H1 (cell line): Measurements from ENCODE around the gene PPP3CB. TPM values are rescaled to one million over a fixed set of nuclear protein-coding genes. Genes with fewer than 3 reads are reported as not detected.

Source experiments
- CTCF ChIA-PET: fragments of 300-600 bp; sonication (Branson Sonifier 250); formaldehyde crosslinking; loops from one replicate; lab custom pipeline; 2021; ENCODE audit not compliant: partially characterized antibody; lab: Charles Lee
- POLR2A ChIA-PET: fragments of 300-600 bp; sonication (Branson Sonifier 250); formaldehyde crosslinking; loops from one replicate; lab custom pipeline; 2021; ENCODE audit warnings: inconsistent platforms; ENCODE audit not compliant: partially characterized antibody; lab: Charles Lee
- DNase-seq, 2 experiments: peaks; one replicate each; pipeline versions ENCODE4 v3.0.0 to v3.0.0-alpha.2; 2010 to 2022; ENCODE audit warnings: low spot score in 2 of 2, low read depth in 1 of 2, mixed read lengths in 1 of 2
- FAIRE-seq: peaks from 2 replicates; lab custom pipeline; 2011; peaks lifted over from hg19 to GRCh38; lab: Jason Lieb, UNC
- H2AFZ ChIP-seq: 2 replicates; pipeline ENCODE4 v1.8.1; 2012; ENCODE audit warnings: low read length, inconsistent platforms
- H2AK5ac ChIP-seq: 2 replicates; pipeline ENCODE4 v1.6.1; 2013; ENCODE audit warnings: low read depth, low read length
- H2BK120ac ChIP-seq: replicated peaks from 2 replicates; pipeline ENCODE3; 2013; ENCODE audit warnings: low read depth, low read length, inconsistent platforms
- H2BK12ac ChIP-seq: 2 replicates; pipeline ENCODE4 v1.6.1; 2013; ENCODE audit warnings: low read depth, low read length
- H2BK15ac ChIP-seq: 2 replicates; pipeline ENCODE4 v1.6.1; 2013; ENCODE audit warnings: low read length
- H2BK20ac ChIP-seq: 2 replicates; pipeline ENCODE4 v1.6.1; 2013; ENCODE audit warnings: low read length
- H2BK5ac ChIP-seq: 2 replicates; pipeline ENCODE4 v1.6.1; 2013; ENCODE audit warnings: low read depth, low read length
- H3K14ac ChIP-seq: 2 replicates; pipeline ENCODE4 v1.6.1; 2013; ENCODE audit warnings: inconsistent platforms; ENCODE audit not compliant: insufficient read length
- H3K18ac ChIP-seq: 2 replicates; pipeline ENCODE4 v1.6.1; 2013; ENCODE audit warnings: low read length; ENCODE audit errors: extremely low read depth
- H3K23ac ChIP-seq: 2 replicates; pipeline ENCODE4 v1.6.1; 2013; ENCODE audit warnings: inconsistent platforms; ENCODE audit not compliant: insufficient read length
- H3K23me2 ChIP-seq: 2 replicates; pipeline ENCODE4 v1.6.1; 2013; ENCODE audit warnings: low read depth, low read length
- H3K27ac ChIP-seq: 2 replicates; pipeline ENCODE4 v1.6.1; 2011; ENCODE audit warnings: low read depth, low read length, inconsistent platforms
- H3K27me3 ChIP-seq, 4 experiments: replicated peaks in 1 of 4; 1 replicate in 1 of 4; 2 replicates in 3 of 4; pipeline versions ENCODE4 v1.6.1 to v1.8.1; 2011 to 2013; ENCODE audit warnings: low read length in 3 of 4, mild to moderate bottlenecking in 3 of 4, inconsistent platforms in 2 of 4, mixed read lengths in 2 of 4, moderate library complexity in 1 of 4; ENCODE audit not compliant: control insufficient read depth in 3 of 4, insufficient read depth in 3 of 4; ENCODE audit errors: extremely low read depth in 1 of 4
- H3K36me3 ChIP-seq, 4 experiments: 2 replicates each; pipeline versions ENCODE4 v1.6.1 to v1.8.1; 2011 to 2013; ENCODE audit warnings: mild to moderate bottlenecking in 4 of 4, low read length in 3 of 4, moderate library complexity in 2 of 4, control low read depth in 1 of 4, inconsistent platforms in 1 of 4; ENCODE audit not compliant: insufficient read depth in 4 of 4, control insufficient read depth in 2 of 4
- H3K4ac ChIP-seq: replicated peaks from 2 replicates; pipeline ENCODE3; 2013; ENCODE audit warnings: low read length, low read depth, mixed read lengths, inconsistent platforms; ENCODE audit not compliant: insufficient read length
- H3K4me1 ChIP-seq, 4 experiments: replicated peaks in 1 of 4; 1 replicate in 1 of 4; 2 replicates in 3 of 4; pipeline versions ENCODE4 v1.6.1 to v1.8.1; 2011 to 2013; ENCODE audit warnings: low read length in 3 of 4, inconsistent platforms in 2 of 4, mixed read lengths in 1 of 4; ENCODE audit not compliant: insufficient read depth in 4 of 4, control insufficient read depth in 3 of 4
- H3K4me2 ChIP-seq, 2 experiments: 2 replicates each; pipeline versions ENCODE4 v1.6.1 to v1.8.1; 2011 to 2013; ENCODE audit warnings: low read depth in 2 of 2, low read length in 2 of 2, control low read depth in 1 of 2, inconsistent platforms in 1 of 2, mild to moderate bottlenecking in 1 of 2; ENCODE audit not compliant: insufficient read depth in 1 of 2
- H3K4me3 ChIP-seq, 4 experiments: fragments of 200-600, 300-600 bp in 1 of 4; sonication (generic), shearing (Covaris generic), sonication (Bioruptor Twin) in 1 of 4; 2 replicates each; pipeline versions ENCODE4 v1.5.1 to v1.8.1; 2011 to 2016; ENCODE audit warnings: low read length in 4 of 4, low read depth in 3 of 4, control low read depth in 2 of 4, inconsistent platforms in 2 of 4, mild to moderate bottlenecking in 2 of 4, mixed read lengths in 1 of 4, moderate library complexity in 1 of 4; ENCODE audit not compliant: insufficient read depth in 2 of 4; ENCODE audit errors: extremely low read depth in 1 of 4
- H3K56ac ChIP-seq: replicated peaks from 2 replicates; pipeline ENCODE3; 2013; ENCODE audit warnings: low read depth, mild to moderate bottlenecking, mixed read lengths, low read length, inconsistent platforms; ENCODE audit not compliant: insufficient read length
- H3K79me1 ChIP-seq: 2 replicates; pipeline ENCODE4 v1.6.1; 2013; ENCODE audit warnings: low read depth, low read length, control low read depth
- H3K79me2 ChIP-seq, 2 experiments: 2 replicates each; pipeline versions ENCODE4 v1.6.1 to v1.8.1; 2012 to 2013; ENCODE audit warnings: low read length in 2 of 2, mild to moderate bottlenecking in 2 of 2, inconsistent platforms in 1 of 2; ENCODE audit not compliant: insufficient read depth in 2 of 2, control insufficient read depth in 1 of 2
- H3K9ac ChIP-seq, 4 experiments: replicated peaks in 1 of 4; 1 replicate in 1 of 4; 2 replicates in 3 of 4; pipeline versions ENCODE4 v1.6.1 to v1.8.1; 2011 to 2013; ENCODE audit warnings: low read depth in 3 of 4, low read length in 3 of 4, control low read depth in 2 of 4, mild to moderate bottlenecking in 2 of 4, moderate library complexity in 2 of 4, inconsistent platforms in 1 of 4; ENCODE audit errors: extremely low read depth in 1 of 4
- H3K9me3 ChIP-seq, 2 experiments: 2 replicates each; pipeline versions ENCODE4 v1.6.1 to v1.8.1; 2012 to 2013; ENCODE audit warnings: mild to moderate bottlenecking in 2 of 2, moderate library complexity in 2 of 2, control low read depth in 1 of 2, inconsistent platforms in 1 of 2, low read depth in 1 of 2, low read length in 1 of 2, mixed read lengths in 1 of 2; ENCODE audit not compliant: insufficient read depth in 2 of 2
- H4K20me1 ChIP-seq, 2 experiments: replicated peaks in 1 of 2; 2 replicates each; pipeline versions ENCODE3 to v1.8.1; 2011 to 2013; ENCODE audit warnings: inconsistent platforms in 2 of 2, low read length in 2 of 2, mild to moderate bottlenecking in 1 of 2; ENCODE audit not compliant: insufficient read depth in 2 of 2, control insufficient read depth in 1 of 2
- H4K5ac ChIP-seq: 2 replicates; pipeline ENCODE4 v1.6.1; 2013; ENCODE audit warnings: low read length, low read depth, mixed read lengths, inconsistent platforms; ENCODE audit not compliant: insufficient read length
- H4K8ac ChIP-seq: 2 replicates; pipeline ENCODE4 v1.8.0; 2013; ENCODE audit warnings: mild to moderate bottlenecking, moderate library complexity, low read length, inconsistent platforms; ENCODE audit not compliant: insufficient read depth; ENCODE audit errors: extremely low read depth
- H4K91ac ChIP-seq: replicated peaks from 2 replicates; pipeline ENCODE3; 2013; ENCODE audit warnings: low read length, mixed read lengths, inconsistent platforms; ENCODE audit not compliant: insufficient read length
- ASH2L ChIP-seq: fragments of 200-600, 300-600 bp; sonication (generic); IDR thresholded peaks from one replicate; pipeline ENCODE4 v1.7.1; 2017; ENCODE audit warnings: low read length
- BCL11A ChIP-seq, 2 experiments: IDR thresholded peaks; one replicate each; pipeline ENCODE4 v1.6.1; 2011; ENCODE audit warnings: low read depth in 2 of 2, low read length in 2 of 2, mild to moderate bottlenecking in 2 of 2
- EP300 ChIP-seq, 2 experiments: IDR thresholded peaks; 1 replicate in 1 of 2; 2 replicates in 1 of 2; pipeline ENCODE4 v1.6.1; 2011 to 2012; ENCODE audit warnings: low read depth in 2 of 2, low read length in 2 of 2, mild to moderate bottlenecking in 2 of 2, borderline replicate concordance in 1 of 2, inconsistent platforms in 1 of 2, moderate library complexity in 1 of 2
- JUN ChIP-seq: IDR thresholded peaks from 2 replicates; pipeline ENCODE4 v1.6.1; 2011; ENCODE audit warnings: low read depth, mild to moderate bottlenecking, improper control_type of control experiment, low read length
- JUND ChIP-seq: IDR thresholded peaks from 2 replicates; pipeline ENCODE4 v1.6.1; 2011; ENCODE audit warnings: mild to moderate bottlenecking, improper control_type of control experiment, low read length
- KDM5A ChIP-seq: fragments of 200-600 bp; IDR thresholded peaks from 2 replicates; pipeline ENCODE4 v1.7.1; 2012; ENCODE audit warnings: mild to moderate bottlenecking, low read length, inconsistent platforms, mixed read lengths
- NANOG ChIP-seq: IDR thresholded peaks from 2 replicates; pipeline ENCODE4 v1.6.1; 2011; ENCODE audit warnings: low read length, low read depth, mild to moderate bottlenecking, inconsistent platforms; ENCODE audit not compliant: insufficient read depth, poor library complexity, severe bottlenecking
- PHF8 ChIP-seq: fragments of 200-600 bp; sonication (generic); conservative IDR thresholded peaks from 2 replicates; pipeline ENCODE4 v1.7.1; 2012; ENCODE audit warnings: low read depth, mild to moderate bottlenecking, inconsistent platforms, low read length, moderate library complexity
- SIN3A ChIP-seq, 2 experiments: IDR thresholded peaks in 1 of 2; conservative IDR thresholded peaks in 1 of 2; 2 replicates each; pipeline ENCODE4 v1.6.1; 2011 to 2012; ENCODE audit warnings: low read length in 2 of 2, improper control_type of control experiment in 1 of 2, low read depth in 1 of 2, mild to moderate bottlenecking in 1 of 2
- SIRT6 ChIP-seq: IDR thresholded peaks from one replicate; pipeline ENCODE4 v1.7.1; 2012; ENCODE audit warnings: low read length, inconsistent platforms
- TBP ChIP-seq: IDR thresholded peaks from 2 replicates; pipeline ENCODE4 v1.6.1; 2011; ENCODE audit warnings: low read depth, low read length, improper control_type of control experiment
- TCF12 ChIP-seq: IDR thresholded peaks from 2 replicates; pipeline ENCODE4 v1.6.1; 2011; ENCODE audit warnings: low read depth, mild to moderate bottlenecking, low read length
- WGBS, 2 experiments: shearing (Covaris generic) in 1 of 2; methylation state at CpG; one replicate each; pipeline versions ENCODE4 v1.1.6 to v1.1.7; 2013 to 2015; ENCODE audit warnings: low lambda C conversion rate in 2 of 2, mixed read lengths in 2 of 2, inconsistent platforms in 1 of 2, low coverage in 1 of 2, missing lambda C conversion rate in 1 of 2; ENCODE audit not compliant: insufficient replicate concordance in 2 of 2, insufficient coverage in 1 of 2, insufficient read length in 1 of 2; ENCODE audit errors: extremely low coverage in 1 of 2, missing lambda C conversion rate in 1 of 2; 5-methylcytosine and 5-hydroxymethylcytosine counted together
- polyA plus RNA-seq, 7 experiments: library from polyadenylated mRNA; depleted of rRNA in 3 of 7; stranded (reverse) in 5 of 7; unstranded in 2 of 7; fragments of >200 nt in 5 of 7; fragments of 200-250 nt in 2 of 7; gene quantifications; 1 replicate in 5 of 7; 2 replicates in 1 of 7; 4 replicates in 1 of 7; pipeline versions ENCODE4 v1.2.1 to v1.2.3, GENCODE V29; 2011 to 2013; ENCODE audit warnings: missing spikeins in 2 of 7, mixed read lengths in 2 of 7
- total RNA-seq: library from RNA; stranded (reverse); fragmentation: NEBNext Ultra II Directional; extraction: Animal tissue kit (Norgen Biotek cat#: 25700); gene quantifications from 2 replicates; pipeline ENCODE4 v1.2.1, GENCODE V29; 2021

Gene PPP3CB
- total and polyA plus RNA-seq, 2 of the 8 experiments (the other 6 are each of a cell fraction or from before 2014, with no cell fraction given), result 10.5 to 36.3 TPM

GRCh38 chr10:73495226-73495883 is 469 bp downstream of the PPP3CB start:
- Histone ChIP-seq H3K9ac (peak overlapping the region; percentile 37 to 75 (median 54)), H4K91ac (no peak overlapping the region), H3K4me3 (peak overlapping the region; percentile 70 to 97 (median 84)), H3K14ac (no peak overlapping the region), H2AFZ (no peak overlapping the region; the same call in 1 of the 2 replicates), H2AK5ac (no peak overlapping the region), H3K23ac (no peak overlapping the region), H2BK5ac (no peak overlapping the region), H3K4me1 (peaks cover 4 to 5% (median 4%) of the 10 kb centered on the region in 4 experiments; a peak in 6 of 7 replicates), H3K23me2 (no peaks in the 10 kb centered on the region; the same call in 1 of the 2 replicates), H3K9me3 (no peaks in the 10 kb centered on the region), H3K4me2 (peak overlapping the region; percentile 59 to 82), H3K79me2 (peaks cover 0 to 44% of the 10 kb centered on the region in 2 experiments; a peak in 3 of 4 replicates), H2BK20ac (no peak overlapping the region), H3K27me3 (no peaks in the 10 kb centered on the region), H4K8ac (peak overlapping the region; percentile 45), H3K56ac (peak overlapping the region; percentile 51), H3K18ac (peak overlapping the region; percentile 65; the same call in 1 of the 2 replicates), H2BK12ac (no peak overlapping the region), H3K27ac (0 out of 2 replicates have a peak overlapping the region, but pooled peaks have one; percentile 71), H2BK120ac (no peak overlapping the region), H3K36me3 (peaks cover 9 to 19% (median 14%) of the 10 kb centered on the region in 4 experiments; a peak in 5 of 8 replicates), H2BK15ac (no peak overlapping the region), H3K4ac (no peak overlapping the region), H4K5ac (peak overlapping the region; percentile 62), H3K79me1 (no peaks in the 10 kb centered on the region), H4K20me1 (no peaks in the 10 kb centered on the region)
- ChIA-PET POLR2A (interaction anchor here (0.8 to 3.3 kb wide), 12 partner anchors 9 to 249 kb away, joined by 3 to 12 read pairs (median 6); partner anchors contain the start of genes ANXA7 and DNAJC9), CTCF (interaction anchor here (0.6 kb wide), 1 partner anchor 532 kb away, joined by 4 read pairs; no protein-coding TSS in a partner anchor)
- FAIRE-seq, result no peak
- peak; percentile 21 to 74 for DNase-seq
- WGBS, 2 experiments, result 1% methylated on average over 35 of the region's 55 CpGs; no CpG with 5 or more reads in 1 of the 2 experiments
- TF ChIP-seq TBP (no peak), SIN3A (conservative IDR thresholded peaks at IDR 0.05 in 1 of 2, IDR thresholded peaks at IDR 0.05 in 1 of 2; ENCODE audit: low read depth in 1 of 2, low read length in 2 of 2) (peak; percentile 63 to 70; a peak in 3 of 4 replicates), JUN (no peak), NANOG (no peak), PHF8 (peak; percentile 65; the same call in 1 of the 2 replicates), KDM5A (no peak), EP300 (IDR thresholded peaks at IDR 0.05; ENCODE audit: borderline replicate concordance in 1 of 2, low read depth in 2 of 2, low read length in 2 of 2) (no peak), TCF12 (no peak), SIRT6 (no peak), JUND (no peak), BCL11A (IDR thresholded peaks at IDR 0.05; ENCODE audit: low read depth in 2 of 2, low read length in 2 of 2) (no peak), ASH2L (peak; percentile 64)
